Natural killer cell (primary cell): ENCODE results near the gene POPDC2. TPM values are rescaled to one million over a fixed set of nuclear protein-coding genes. Genes with fewer than 3 reads are reported as not detected.

Source experiments
- ATAC-seq, 3 donors: fragments of 150-1000 bp in 2 of 3; fragments of 200-7000 bp in 1 of 3; cut with Tn5 transposase; 1 replicate in 1 of 3; 2 replicates in 2 of 3; pipeline ENCODE4 v1.10.0; 2021; ENCODE audit warnings: mild to moderate bottlenecking in 2 of 3, moderate library complexity in 2 of 3
- DNase-seq, 2 donors: peaks; one replicate each; pipeline versions ENCODE4 v3.0.0 to v3.0.0-alpha.2; 2013 to 2021; ENCODE audit warnings: mixed read lengths in 1 of 2
- H3K27ac ChIP-seq: one replicate; pipeline ENCODE4 v1.5.1; 2013; ENCODE audit warnings: mild to moderate bottlenecking, low read length
- H3K27me3 ChIP-seq: one replicate; pipeline ENCODE4 v1.6.1; 2013; ENCODE audit warnings: low read length; ENCODE audit not compliant: control insufficient read depth, insufficient read depth
- H3K36me3 ChIP-seq: one replicate; pipeline ENCODE4 v1.6.1; 2013; ENCODE audit warnings: low read length; ENCODE audit not compliant: control insufficient read depth, insufficient read depth
- H3K4me1 ChIP-seq: one replicate; pipeline ENCODE4 v1.6.1; 2013; ENCODE audit warnings: low read length; ENCODE audit not compliant: control insufficient read depth, insufficient read depth
- H3K4me3 ChIP-seq: one replicate; pipeline ENCODE4 v1.5.1; 2013; ENCODE audit warnings: low read length
- H3K9me3 ChIP-seq: one replicate; pipeline ENCODE4 v1.6.1; 2013; ENCODE audit warnings: low read length; ENCODE audit not compliant: control insufficient read depth, insufficient read depth
- H3K27ac Mint-ChIP-seq, 2 donors: one replicate each; pipeline ENCODE4 v1.8.0; 2022; ENCODE audit warnings: mild to moderate bottlenecking in 2 of 2, mixed read lengths in 2 of 2, moderate library complexity in 1 of 2
- H3K27me3 Mint-ChIP-seq, 2 donors: one replicate each; pipeline ENCODE4 v1.8.0; 2022; ENCODE audit warnings: low read depth in 2 of 2, mixed read lengths in 2 of 2
- H3K36me3 Mint-ChIP-seq: one replicate; pipeline ENCODE4 v1.8.0; 2022; ENCODE audit warnings: mixed read lengths
- H3K4me1 Mint-ChIP-seq, 2 donors: one replicate each; pipeline ENCODE4 v1.8.0; 2022; ENCODE audit warnings: mixed read lengths in 2 of 2
- H3K4me3 Mint-ChIP-seq: one replicate; pipeline ENCODE4 v1.8.0; 2022; ENCODE audit warnings: mild to moderate bottlenecking, moderate library complexity, mixed read lengths
- H3K9me3 Mint-ChIP-seq, 2 donors: one replicate each; pipeline ENCODE4 v1.8.0; 2022; ENCODE audit warnings: mixed read lengths in 2 of 2
- CTCF ChIP-seq: fragments of 200-600 bp; IDR thresholded peaks from one replicate; pipeline ENCODE4 v1.8.0; 2022; ENCODE audit warnings: antibody characterized with exemption
- WGBS: methylation state at CpG from one replicate; pipeline ENCODE4 v1.1.7; 2013; ENCODE audit warnings: missing lambda C conversion rate; ENCODE audit not compliant: insufficient coverage; 5-methylcytosine and 5-hydroxymethylcytosine counted together
- intact Hi-C: fragments of 100-400 bp; cut with micrococcal nuclease; formaldehyde crosslinking; loops from one replicate; pipeline ENCODE4 v1.14.2; 2022
- total RNA-seq, 4 donors: library from RNA; stranded (reverse); fragments of 120-200 nt in 1 of 4; gene quantifications; one replicate each; pipeline versions ENCODE4 v1.2.3 to v1.2.4, GENCODE V29; 2013 to 2022

The POPDC2 gene
- total RNA-seq, 3 donors from 2014 or later (not counting 1 experiment from before 2014, with no cell fraction given): 6.2 to 8.0 (median 7.9) TPM

DNA sequence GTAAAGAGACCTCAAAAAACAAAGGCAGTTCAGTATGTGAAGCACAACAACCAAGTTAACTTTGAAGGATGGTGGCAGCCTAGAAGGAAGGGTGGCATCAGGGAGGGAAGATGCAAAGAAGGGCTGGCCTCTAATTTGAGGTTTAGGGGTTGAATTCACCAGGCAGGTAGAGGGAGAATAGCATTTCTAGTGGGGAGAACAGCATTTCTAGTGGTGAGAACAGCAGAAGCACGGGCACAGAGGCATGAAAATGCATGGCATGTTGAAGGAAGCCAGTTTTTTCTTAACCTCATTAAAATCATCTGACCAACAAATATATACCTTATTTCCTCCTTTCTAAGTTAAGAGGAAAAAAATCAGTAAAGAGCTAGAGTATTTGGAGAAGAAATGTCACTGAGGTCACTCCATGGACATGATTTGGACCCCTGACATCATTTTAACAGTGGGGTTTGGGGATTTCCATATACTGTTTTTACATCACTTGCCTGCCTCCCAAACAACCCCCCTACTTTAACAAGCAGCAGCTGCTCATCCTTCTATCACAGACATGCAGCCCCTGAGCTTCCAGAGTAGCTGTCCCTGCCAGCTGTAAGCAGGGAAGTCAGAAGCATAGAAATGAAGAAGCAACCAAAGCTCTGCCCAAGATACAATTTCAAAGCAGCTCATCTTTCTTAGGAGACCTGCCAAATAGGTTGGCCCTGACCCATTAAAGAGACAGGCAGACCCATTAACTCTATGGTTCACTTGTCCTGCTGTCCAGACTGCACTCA is 2.4 kb upstream of the POPDC2 start:
- WGBS: no CpG with 5 or more reads among the region's 1 CpG
- Mint-ChIP-seq H3K27me3 (no peaks in the 10 kb centered on the region), H3K4me3 (no peak overlapping the region), H3K27ac (peak overlapping the region in 1 of 2 donors; percentile 11), H3K36me3 (no peaks in the 10 kb centered on the region), H3K4me1 (peaks cover 0 to 5% of the 10 kb centered on the region in 2 donors), H3K9me3 (no peaks in the 10 kb centered on the region)
- Histone ChIP-seq H3K4me3 (no peak overlapping the region), H3K27ac (no peak overlapping the region), H3K4me1 (no peaks in the 10 kb centered on the region), H3K9me3 (no peaks in the 10 kb centered on the region), H3K27me3 (no peaks in the 10 kb centered on the region), H3K36me3 (peaks cover 2% of the 10 kb centered on the region)
- no peak for ATAC-seq
- intact Hi-C loops: no loop called here
- DNase-seq: no peak
- TF ChIP-seq CTCF: no peak

GRCh38 chr3:119659606-119660291 is 640 bp downstream of the POPDC2 start:
- Histone ChIP-seq H3K36me3 (no peaks in the 10 kb centered on the region), H3K9me3 (no peaks in the 10 kb centered on the region), H3K27me3 (no peaks in the 10 kb centered on the region), H3K4me1 (no peaks in the 10 kb centered on the region), H3K4me3 (no peak overlapping the region), H3K27ac (no peak overlapping the region)
- H3K4me1 Mint-ChIP-seq: peaks cover 0 to 5% of the 10 kb centered on the region in 2 donors
- H3K27ac Mint-ChIP-seq: no peak overlapping the region
- no peaks in the 10 kb centered on the region for H3K27me3 Mint-ChIP-seq
- DNase-seq (no peak), ATAC-seq (no peak)
- 76% methylated on average over 9 of the region's 9 CpGs for WGBS
- no peak overlapping the region for H3K4me3 Mint-ChIP-seq
- no peaks in the 10 kb centered on the region for H3K9me3 Mint-ChIP-seq
- intact Hi-C loops: no loop called here
- no peak for TF ChIP-seq CTCF
- peaks cover 7% of the 10 kb centered on the region for H3K36me3 Mint-ChIP-seq

DNA sequence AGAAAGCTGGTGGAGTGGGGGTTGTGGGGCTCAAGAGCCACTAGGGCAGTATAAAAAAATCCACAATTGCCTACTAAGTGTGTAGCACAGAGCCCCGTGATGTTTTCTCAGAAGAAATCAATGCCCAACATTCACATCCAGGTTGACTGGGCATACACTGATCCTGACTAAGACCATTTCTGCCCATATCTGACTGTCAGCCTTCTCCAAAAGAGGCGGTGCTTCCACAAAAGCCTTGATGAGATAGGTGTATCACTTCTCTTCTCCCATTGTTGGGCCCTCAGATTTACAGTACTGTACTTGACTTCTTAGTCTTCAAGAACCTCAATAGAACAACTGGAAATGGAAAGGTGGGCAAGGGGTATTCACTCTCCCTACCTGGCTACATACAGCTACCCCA is 1.4 kb downstream of the POPDC2 start:
- WGBS: 94% methylated on average over 2 of the region's 2 CpGs
- DNase-seq: no peak
- H3K27me3 ChIP-seq: no peaks in the 10 kb centered on the region
- H3K27ac ChIP-seq: no peak overlapping the region
- H3K9me3 Mint-ChIP-seq: no peaks in the 10 kb centered on the region
- peaks cover 0 to 5% of the 10 kb centered on the region in 2 donors for H3K4me1 Mint-ChIP-seq
- TF ChIP-seq CTCF: no peak
- no peaks in the 10 kb centered on the region for H3K9me3 ChIP-seq
- no peak for ATAC-seq
- no peaks in the 10 kb centered on the region for H3K27me3 Mint-ChIP-seq
- no peak overlapping the region for H3K4me3 Mint-ChIP-seq
- H3K4me3 ChIP-seq: no peak overlapping the region
- H3K36me3 Mint-ChIP-seq: peaks cover 7% of the 10 kb centered on the region
- intact Hi-C loops: no loop called here
- no peak overlapping the region for H3K27ac Mint-ChIP-seq
- H3K4me1 ChIP-seq: no peaks in the 10 kb centered on the region
- no peaks in the 10 kb centered on the region for H3K36me3 ChIP-seq
